MM.1S (cell line): ENCODE data around the gene TTC33.
"Not testable (repeated sequence)": the region's sequence is repeated elsewhere in the genome, so short reads cannot be mapped to it uniquely, and the experiment has no call there.

Experiments used
- DNase-seq: peaks from one replicate; pipeline ENCODE4 v3.0.0-alpha.2; 2015
- H2AFZ ChIP-seq: fragments of 300-600 bp; sonication (generic); 2 replicates; pipeline ENCODE4 v1.6.0; 2016; ENCODE audit warnings: antibody characterized with exemption, low read length
- H3F3A ChIP-seq: fragments of 300-600 bp; sonication (generic); 2 replicates; pipeline ENCODE4 v1.6.1; 2016; ENCODE audit warnings: mild to moderate bottlenecking, antibody characterized with exemption, low read length, moderate library complexity, mixed read lengths; ENCODE audit not compliant: insufficient read depth
- H3K27ac ChIP-seq: fragments of 300-600 bp; sonication (generic); 2 replicates; pipeline ENCODE4 v1.5.1; 2016; ENCODE audit warnings: mild to moderate bottlenecking, low read length
- H3K27me3 ChIP-seq: fragments of 300-600 bp; sonication (generic); replicated peaks from 2 replicates; pipeline ENCODE4 v1.6.0; 2016; ENCODE audit warnings: low read length; ENCODE audit not compliant: insufficient read depth
- H3K36me3 ChIP-seq: fragments of 300-600 bp; sonication (generic); replicated peaks from 2 replicates; pipeline ENCODE4 v1.6.1; 2016; ENCODE audit warnings: mild to moderate bottlenecking, low read length, mixed read lengths; ENCODE audit not compliant: insufficient read depth
- H3K4me1 ChIP-seq: fragments of 300-600 bp; sonication (generic); 2 replicates; pipeline ENCODE4 v1.6.1; 2016; ENCODE audit warnings: low read length, mixed read lengths
- H3K4me2 ChIP-seq: fragments of 300-600 bp; sonication (generic); 2 replicates; pipeline ENCODE4 v1.6.0; 2016; ENCODE audit warnings: low read depth, low read length
- H3K4me3 ChIP-seq: fragments of 300-600 bp; sonication (generic); 2 replicates; pipeline ENCODE4 v1.5.1; 2016; ENCODE audit warnings: low read length, mixed read lengths
- H3K79me2 ChIP-seq: fragments of 300-600 bp; sonication (generic); 2 replicates; pipeline ENCODE4 v1.6.1; 2016; ENCODE audit warnings: mixed run types, low read length, mixed read lengths
- H3K9ac ChIP-seq: fragments of 300-600 bp; sonication (generic); 2 replicates; pipeline ENCODE4 v1.6.1; 2016; ENCODE audit warnings: low read length, mixed read lengths
- H3K9me2 ChIP-seq: fragments of 300-600 bp; sonication (generic); replicated peaks from 2 replicates; pipeline ENCODE4 v1.6.1; 2016; ENCODE audit warnings: mild to moderate bottlenecking, low read length, mixed read lengths; ENCODE audit not compliant: insufficient read depth
- H3K9me3 ChIP-seq: fragments of 300-600 bp; sonication (generic); replicated peaks from 2 replicates; pipeline ENCODE4 v1.6.1; 2016; ENCODE audit warnings: mild to moderate bottlenecking, low read length, mixed read lengths; ENCODE audit not compliant: insufficient read depth
- H4K20me1 ChIP-seq: fragments of 300-600 bp; sonication (generic); 2 replicates; pipeline ENCODE4 v1.6.1; 2016; ENCODE audit warnings: mild to moderate bottlenecking, low read length, moderate library complexity, mixed read lengths; ENCODE audit not compliant: insufficient read depth
- EZH2 ChIP-seq: fragments of 300-600 bp; sonication (generic); optimal IDR thresholded peaks from 2 replicates; pipeline ENCODE3; 2017; ENCODE audit warnings: low read depth, mild to moderate bottlenecking, antibody characterized with exemption, low read length, mixed read lengths
- EZH2phosphoT487 ChIP-seq: fragments of 300-600 bp; sonication (generic); IDR thresholded peaks from 2 replicates; pipeline ENCODE4 v1.6.1; 2018; ENCODE audit warnings: antibody characterized with exemption, low read length
- TF ChIP-seq, protein P1 (sequence below): fragments of 300-600 bp; sonication (generic); IDR thresholded peaks from 2 replicates; pipeline ENCODE4 v1.5.1; 2016; ENCODE audit warnings: antibody characterized with exemption, low read length, mixed read lengths

Gene TTC33

DNA sequence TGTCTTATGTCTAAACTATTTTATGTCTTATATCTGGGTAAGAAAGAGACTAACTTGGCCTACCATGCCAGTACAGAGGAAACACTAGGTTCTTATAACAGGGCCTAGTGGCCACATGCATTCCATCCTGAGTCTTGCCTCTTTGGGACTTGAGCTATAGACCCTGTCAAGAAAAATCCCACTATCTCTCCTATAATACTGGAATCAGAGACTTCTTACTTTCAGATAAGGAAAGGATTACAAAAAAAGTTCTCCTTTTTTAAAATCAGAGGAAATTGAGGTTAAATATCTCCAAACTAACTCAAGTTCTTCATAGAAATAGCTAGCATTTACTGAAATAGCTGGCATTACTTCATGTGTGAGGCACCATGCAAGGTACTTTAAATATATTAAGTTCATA lies 41.8 kb downstream of the TTC33 start:
- no peaks in the 10 kb centered on the region for H4K20me1 ChIP-seq
- no peak overlapping the region for H2AFZ ChIP-seq
- H3K27me3 ChIP-seq = no peaks in the 10 kb centered on the region
- DNase-seq = no peak
- no peaks in the 10 kb centered on the region for H3K36me3 ChIP-seq
- H3K27ac ChIP-seq = no peak overlapping the region
- H3K79me2 ChIP-seq = no peaks in the 10 kb centered on the region
- H3K4me3 ChIP-seq = no peak overlapping the region
- no peaks in the 10 kb centered on the region for H3K4me1 ChIP-seq
- no peaks in the 10 kb centered on the region for H3F3A ChIP-seq
- H3K9me2 ChIP-seq = no peaks in the 10 kb centered on the region
- H3K9me3 ChIP-seq = no peaks in the 10 kb centered on the region
- H3K4me2 ChIP-seq = no peak overlapping the region
- H3K9ac ChIP-seq = no peak overlapping the region
- TF ChIP-seq EZH2 = no peak
- TF ChIP-seq, protein P1, sequence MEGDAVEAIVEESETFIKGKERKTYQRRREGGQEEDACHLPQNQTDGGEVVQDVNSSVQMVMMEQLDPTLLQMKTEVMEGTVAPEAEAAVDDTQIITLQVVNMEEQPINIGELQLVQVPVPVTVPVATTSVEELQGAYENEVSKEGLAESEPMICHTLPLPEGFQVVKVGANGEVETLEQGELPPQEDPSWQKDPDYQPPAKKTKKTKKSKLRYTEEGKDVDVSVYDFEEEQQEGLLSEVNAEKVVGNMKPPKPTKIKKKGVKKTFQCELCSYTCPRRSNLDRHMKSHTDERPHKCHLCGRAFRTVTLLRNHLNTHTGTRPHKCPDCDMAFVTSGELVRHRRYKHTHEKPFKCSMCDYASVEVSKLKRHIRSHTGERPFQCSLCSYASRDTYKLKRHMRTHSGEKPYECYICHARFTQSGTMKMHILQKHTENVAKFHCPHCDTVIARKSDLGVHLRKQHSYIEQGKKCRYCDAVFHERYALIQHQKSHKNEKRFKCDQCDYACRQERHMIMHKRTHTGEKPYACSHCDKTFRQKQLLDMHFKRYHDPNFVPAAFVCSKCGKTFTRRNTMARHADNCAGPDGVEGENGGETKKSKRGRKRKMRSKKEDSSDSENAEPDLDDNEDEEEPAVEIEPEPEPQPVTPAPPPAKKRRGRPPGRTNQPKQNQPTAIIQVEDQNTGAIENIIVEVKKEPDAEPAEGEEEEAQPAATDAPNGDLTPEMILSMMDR = no peak
- no peak for TF ChIP-seq EZH2phosphoT487

DNA sequence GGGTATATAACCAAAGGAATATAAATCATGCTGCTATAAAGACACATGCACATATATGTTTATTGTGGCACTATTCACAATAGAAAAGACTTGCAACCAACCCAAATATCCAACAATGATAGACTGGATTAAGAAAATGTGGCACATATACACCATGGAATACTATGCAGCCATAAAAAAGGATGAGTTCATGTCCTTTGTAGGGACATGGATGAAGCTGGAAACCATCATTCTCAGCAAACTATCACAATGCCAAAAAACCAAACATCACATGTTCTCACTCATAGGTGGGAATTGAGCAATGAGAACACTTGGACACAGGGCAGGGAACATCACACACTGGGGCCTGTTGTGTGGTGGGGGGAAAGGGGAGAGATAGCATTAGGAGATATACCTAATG lies 45.2 kb downstream of the TTC33 start:
- not testable (repeated sequence) for DNase-seq, H3K9ac ChIP-seq, H3K27ac ChIP-seq, H3K9me2 ChIP-seq, H3K79me2 ChIP-seq, H4K20me1 ChIP-seq, H3F3A ChIP-seq, H3K4me3 ChIP-seq, H3K27me3 ChIP-seq, H3K4me2 ChIP-seq, H2AFZ ChIP-seq, H3K9me3 ChIP-seq, H3K36me3 ChIP-seq, H3K4me1 ChIP-seq

DNA sequence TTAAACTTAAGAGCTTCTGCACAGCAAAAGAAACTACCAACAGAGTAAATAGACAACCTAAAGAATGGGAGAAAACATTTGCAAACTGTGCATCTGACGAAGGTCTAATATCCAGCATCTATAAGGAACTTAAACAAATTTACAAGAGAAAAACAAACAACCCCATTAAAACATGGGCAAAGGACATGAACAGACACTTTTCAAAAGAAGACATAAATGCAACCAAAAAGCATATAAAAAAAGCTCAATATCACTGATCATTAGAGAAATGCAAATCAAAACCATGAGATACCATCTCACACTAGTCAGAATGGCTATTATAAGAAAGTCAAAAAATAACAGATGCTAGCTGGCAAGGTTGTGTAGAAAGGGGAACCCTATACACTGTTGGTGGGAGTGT lies 50.3 kb downstream of the TTC33 start:
- not testable (repeated sequence) for H3K79me2 ChIP-seq, H3F3A ChIP-seq, H3K36me3 ChIP-seq, H3K9me2 ChIP-seq, H4K20me1 ChIP-seq, H3K27me3 ChIP-seq, H3K27ac ChIP-seq, H3K9me3 ChIP-seq, H2AFZ ChIP-seq, H3K9ac ChIP-seq, H3K4me2 ChIP-seq, DNase-seq, H3K4me3 ChIP-seq, H3K4me1 ChIP-seq

DNA sequence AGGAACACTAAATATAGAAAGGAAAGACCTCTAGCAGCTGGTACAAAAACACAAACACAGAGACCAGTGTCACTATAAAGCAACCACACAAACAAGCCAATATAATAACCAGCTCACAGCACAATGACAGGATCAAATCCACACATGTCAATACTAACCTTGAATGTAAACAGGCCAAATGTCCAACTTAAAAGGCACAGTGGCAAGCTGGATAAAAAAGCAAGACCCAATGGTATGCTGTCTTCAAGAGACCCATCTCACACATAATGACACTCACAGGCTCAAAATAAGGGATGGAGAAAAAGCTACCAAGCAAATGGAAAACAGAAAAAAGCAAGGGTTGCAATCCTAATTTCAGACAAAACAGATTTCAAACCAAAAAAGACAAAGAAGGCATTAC lies 53.7 kb downstream of the TTC33 start:
- H3K27ac ChIP-seq, H3F3A ChIP-seq, H3K9me2 ChIP-seq, H3K27me3 ChIP-seq, DNase-seq, H3K9me3 ChIP-seq, H3K9ac ChIP-seq, H4K20me1 ChIP-seq, H3K4me1 ChIP-seq, H2AFZ ChIP-seq, H3K36me3 ChIP-seq, H3K4me3 ChIP-seq, H3K4me2 ChIP-seq, H3K79me2 ChIP-seq: not testable (repeated sequence)

DNA sequence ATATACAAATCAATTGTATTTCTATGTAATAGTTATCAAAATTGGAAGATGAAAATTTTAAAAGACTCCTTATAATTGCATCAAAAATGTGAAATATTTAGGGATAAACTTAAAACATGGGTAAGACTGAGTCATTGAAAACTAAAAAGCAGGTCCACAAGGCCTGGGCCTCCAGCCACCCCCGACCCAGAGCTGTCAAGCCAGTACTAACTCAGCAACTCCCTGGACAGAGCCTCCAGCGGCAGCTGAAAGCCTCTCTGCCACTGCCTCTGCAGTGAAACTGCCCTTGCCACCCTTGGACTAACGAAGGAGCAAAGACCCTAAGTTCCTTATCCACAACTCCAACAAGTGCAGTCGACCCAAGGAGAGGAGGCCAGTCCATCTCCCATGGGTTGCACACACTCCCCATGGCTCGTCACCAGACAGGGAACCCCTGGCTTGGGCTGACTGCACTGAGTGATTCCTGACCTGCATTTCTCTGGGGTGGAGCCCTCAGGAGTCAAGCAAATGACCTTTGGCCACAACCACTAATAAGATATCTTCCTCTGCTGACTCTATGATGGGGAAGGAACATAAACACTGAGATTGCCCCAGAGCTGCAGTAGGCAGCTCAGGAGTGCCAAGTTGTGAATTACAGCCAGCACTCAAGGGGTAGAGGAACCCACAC lies 55.5 kb downstream of the TTC33 start:
- TF ChIP-seq EZH2 (no peak), EZH2phosphoT487 (no peak)
- TF ChIP-seq, protein P1 = no peak

More for the DNA sequence above, 55.5 kb downstream of the TTC33 start:
- no peaks in the 10 kb centered on the region for H3F3A ChIP-seq
- no peak overlapping the region for H3K27ac ChIP-seq
- no peaks in the 10 kb centered on the region for H3K79me2 ChIP-seq
- H3K36me3 ChIP-seq = no peaks in the 10 kb centered on the region
- no peaks in the 10 kb centered on the region for H3K9me2 ChIP-seq
- H3K9ac ChIP-seq = no peak overlapping the region
- no peak overlapping the region for H3K4me3 ChIP-seq
- no peaks in the 10 kb centered on the region for H4K20me1 ChIP-seq
- no peak for DNase-seq
- H3K4me1 ChIP-seq = no peaks in the 10 kb centered on the region
- H2AFZ ChIP-seq = no peak overlapping the region
- no peaks in the 10 kb centered on the region for H3K9me3 ChIP-seq
- H3K4me2 ChIP-seq = no peak overlapping the region
- H3K27me3 ChIP-seq = no peaks in the 10 kb centered on the region
